ENCODE measurements around the gene CACNA1C. TPM values are rescaled to one million over a fixed set of nuclear protein-coding genes. Genes with fewer than 3 reads are reported as not detected.
A peak's percentile ranks its signal among the peaks of the same experiment; 100 is the strongest.

CACNA1C gene
- total and polyA plus RNA-seq, 8 donors: 0.31 to 55.8 (median 7.2) TPM

- H3K27me3 ChIP-seq: no peaks in the 10 kb centered on the region
- intact Hi-C loops (cut with DNase I; ENCODE audit: low total_unique reads): no loop called here
- H3K36me3 ChIP-seq: no peaks in the 10 kb centered on the region
- TF ChIP-seq EP300 (IDR thresholded peaks at IDR 0.05) (no peak), POLR2AphosphoS5 (IDR thresholded peaks at IDR 0.05) (no peak), CTCF (IDR thresholded peaks at IDR 0.05) (no peak), POLR2A (IDR thresholded peaks at IDR 0.05) (no peak)
- WGBS, 5 donors: 69 to 84% (median 77%) methylated on average over 3 of the region's 3 CpGs
- H3K9me3 ChIP-seq: no peaks in the 10 kb centered on the region
- DNase-seq: no peak
- peaks cover 0 to 35% (median 13%) of the 10 kb centered on the region in 4 donors for H3K4me1 ChIP-seq
- peak overlapping the region in 1 of 5 donors; percentile 86 for H3K27ac ChIP-seq
- no peak overlapping the region for H3K4me3 ChIP-seq
These were observed 190.0 kb downstream of the CACNA1C start for GRCh38 chr12:2242816-2243215.

- TF ChIP-seq POLR2A (IDR thresholded peaks at IDR 0.05) (no peak), EP300 (IDR thresholded peaks at IDR 0.05) (no peak), CTCF (IDR thresholded peaks at IDR 0.05) (no peak), POLR2AphosphoS5 (IDR thresholded peaks at IDR 0.05) (no peak)
- intact Hi-C loops (cut with DNase I; ENCODE audit: low total_unique reads): no loop called here
- no peaks in the 10 kb centered on the region for H3K36me3 ChIP-seq
- H3K27ac ChIP-seq: peak overlapping the region in 4 of 5 donors; percentile 57 to 86 (median 70)
- no peaks in the 10 kb centered on the region for H3K27me3 ChIP-seq
- WGBS, 5 donors: 82 to 92% (median 87%) methylated on average over 2 of the region's 2 CpGs
- H3K4me3 ChIP-seq: no peak overlapping the region
- peaks cover 0 to 35% (median 15%) of the 10 kb centered on the region in 4 donors for H3K4me1 ChIP-seq
- H3K9me3 ChIP-seq: no peaks in the 10 kb centered on the region
- DNase-seq: no peak
These were observed 190.5 kb downstream of the CACNA1C start for GRCh38 chr12:2243275-2243674.

- Histone ChIP-seq H3K27me3 (no peaks in the 10 kb centered on the region), H3K4me3 (no peak overlapping the region), H3K9me3 (no peaks in the 10 kb centered on the region), H3K4me1 (peaks cover 0 to 44% (median 17%) of the 10 kb centered on the region in 4 donors), H3K27ac (peak overlapping the region in 4 of 5 donors; percentile 57 to 86 (median 70)), H3K36me3 (no peaks in the 10 kb centered on the region)
- no peak for TF ChIP-seq EP300 (IDR thresholded peaks at IDR 0.05)
- TF ChIP-seq POLR2AphosphoS5 (IDR thresholded peaks at IDR 0.05): peak; percentile 21 to 60 (median 56)
- DNase-seq: peak in 1 of 2 donors; percentile 82
- intact Hi-C loops (cut with DNase I; ENCODE audit: low total_unique reads): no loop called here
- WGBS, 5 donors: 33 to 53% (median 34%) methylated on average over 8 of the region's 8 CpGs
These were observed 191.4 kb downstream of the CACNA1C start for GRCh38 chr12:2244013-2244861.

GRCh38 chr12:2246358-2246757 lies 193.6 kb downstream of the CACNA1C start:
- WGBS, 5 donors: 82 to 87% (median 84%) methylated on average over 9 to 10 of the region's 10 CpGs
- H3K9me3 ChIP-seq: no peaks in the 10 kb centered on the region
- DNase-seq: no peak
- intact Hi-C loops (cut with DNase I; ENCODE audit: low total_unique reads): no loop called here
- H3K4me1 ChIP-seq: peaks cover 0 to 48% (median 15%) of the 10 kb centered on the region in 4 donors
- H3K27ac ChIP-seq: peak overlapping the region in 2 of 5 donors; percentile 14 to 86
- H3K27me3 ChIP-seq: no peaks in the 10 kb centered on the region
- TF ChIP-seq POLR2AphosphoS5 (IDR thresholded peaks at IDR 0.05): no peak
- no peak for TF ChIP-seq CTCF (IDR thresholded peaks at IDR 0.05)
- TF ChIP-seq POLR2A (IDR thresholded peaks at IDR 0.05): no peak
- TF ChIP-seq EP300 (IDR thresholded peaks at IDR 0.05): no peak
- H3K36me3 ChIP-seq: no peaks in the 10 kb centered on the region
- no peak overlapping the region for H3K4me3 ChIP-seq
